ENCODE measurements around the gene COG4. TPM values are rescaled to one million over a fixed set of nuclear protein-coding genes. Genes with fewer than 3 reads are reported as not detected.

The COG4 gene
- total RNA-seq, 4 donors from 2014 or later = 71.3 to 99.0 (median 75.8) TPM

DNA sequence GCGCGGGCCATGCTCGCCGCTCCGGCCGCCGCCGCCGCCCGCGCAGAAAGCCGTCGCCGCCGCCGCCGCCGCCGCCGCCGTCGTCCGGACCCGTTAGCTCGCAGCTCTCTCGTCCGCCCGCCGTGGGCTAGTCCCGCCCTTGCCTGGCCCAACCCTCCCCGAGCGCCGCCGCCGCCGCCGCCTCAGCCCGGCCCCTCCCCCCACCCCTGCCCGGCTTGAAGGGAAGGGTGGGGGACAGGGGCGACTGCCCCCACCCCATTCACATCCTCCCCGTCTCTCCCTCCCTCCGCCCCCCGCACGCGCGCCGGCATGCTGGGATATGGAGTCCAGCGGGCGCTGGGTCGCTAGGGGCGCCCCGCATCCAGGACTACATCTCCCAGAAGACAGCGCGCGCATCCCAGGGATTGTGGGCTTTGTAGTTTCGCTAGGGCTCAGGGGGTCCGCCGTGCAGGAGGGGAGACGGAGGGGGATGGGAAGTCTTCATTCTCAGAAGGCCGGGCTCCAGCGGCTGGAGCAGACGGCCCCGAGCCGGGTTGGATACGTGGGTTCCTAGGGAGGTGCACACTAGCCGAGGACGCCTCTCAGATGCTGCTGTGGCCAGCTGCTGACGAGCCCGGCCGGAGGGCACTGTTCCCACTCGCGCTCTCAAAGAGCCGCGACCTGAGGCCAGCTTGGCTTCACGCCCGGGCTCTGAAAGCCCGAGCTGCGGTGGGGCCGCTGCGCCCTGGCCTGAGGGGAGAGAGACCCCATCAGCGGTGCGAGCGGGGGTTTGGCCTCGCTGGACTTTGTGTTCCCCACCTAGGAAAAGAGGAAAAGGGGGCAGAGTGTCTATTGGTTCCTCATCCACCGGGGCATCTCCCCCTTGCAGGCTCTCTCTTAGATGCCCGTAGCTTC lies 84.1 kb downstream of the COG4 start, which contains the start of gene ST3GAL2:
TSS of gene ST3GAL2 (minus strand) at position 132 of the 894 bp plus-strand sequence. CDS start 40,570 bp downstream, outside the sequence.
- no peak for TF ChIP-seq POLR2A (IDR thresholded peaks at IDR 0.05)
- TF ChIP-seq, protein P1, sequence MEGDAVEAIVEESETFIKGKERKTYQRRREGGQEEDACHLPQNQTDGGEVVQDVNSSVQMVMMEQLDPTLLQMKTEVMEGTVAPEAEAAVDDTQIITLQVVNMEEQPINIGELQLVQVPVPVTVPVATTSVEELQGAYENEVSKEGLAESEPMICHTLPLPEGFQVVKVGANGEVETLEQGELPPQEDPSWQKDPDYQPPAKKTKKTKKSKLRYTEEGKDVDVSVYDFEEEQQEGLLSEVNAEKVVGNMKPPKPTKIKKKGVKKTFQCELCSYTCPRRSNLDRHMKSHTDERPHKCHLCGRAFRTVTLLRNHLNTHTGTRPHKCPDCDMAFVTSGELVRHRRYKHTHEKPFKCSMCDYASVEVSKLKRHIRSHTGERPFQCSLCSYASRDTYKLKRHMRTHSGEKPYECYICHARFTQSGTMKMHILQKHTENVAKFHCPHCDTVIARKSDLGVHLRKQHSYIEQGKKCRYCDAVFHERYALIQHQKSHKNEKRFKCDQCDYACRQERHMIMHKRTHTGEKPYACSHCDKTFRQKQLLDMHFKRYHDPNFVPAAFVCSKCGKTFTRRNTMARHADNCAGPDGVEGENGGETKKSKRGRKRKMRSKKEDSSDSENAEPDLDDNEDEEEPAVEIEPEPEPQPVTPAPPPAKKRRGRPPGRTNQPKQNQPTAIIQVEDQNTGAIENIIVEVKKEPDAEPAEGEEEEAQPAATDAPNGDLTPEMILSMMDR (IDR thresholded peaks at IDR 0.05) = peak in 2 of 6 experiments; percentile 23 to 34
- Histone ChIP-seq H3K27me3 (no peaks in the 10 kb centered on the region), H3K4me1 (peaks cover 0 to 35% (median 7%) of the 10 kb centered on the region in 4 donors)

DNA sequence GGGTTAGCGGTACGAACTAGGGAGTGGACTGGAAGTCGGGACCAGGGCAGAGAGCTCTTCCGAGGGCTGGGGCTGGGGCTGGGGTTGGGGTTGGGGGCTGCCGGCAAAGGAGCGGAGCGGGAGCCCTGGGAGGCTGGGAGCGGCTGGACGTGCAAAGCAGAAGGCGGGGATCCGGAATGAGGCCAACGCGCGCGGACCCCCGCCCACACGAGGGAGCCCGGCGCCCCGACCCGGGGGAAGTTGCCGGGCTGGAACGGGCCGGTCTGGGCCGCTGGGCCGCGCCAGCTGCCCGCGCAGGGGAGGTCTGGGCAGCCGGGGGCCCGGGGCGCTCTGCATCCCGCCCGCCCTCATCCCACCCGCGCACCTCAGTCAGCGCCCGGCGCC lies 84.8 kb downstream of the COG4 start:
- H3K27me3 ChIP-seq = no peaks in the 10 kb centered on the region
- DNase-seq = peak in 1 of 3 donors; percentile 58
- H3K4me1 ChIP-seq = peaks cover 0 to 36% (median 11%) of the 10 kb centered on the region in 4 donors
- peak overlapping the region; percentile 45 to 84 (median 68) for H3K27ac ChIP-seq
- no peak for TF ChIP-seq POLR2A (IDR thresholded peaks at IDR 0.05)
- TF ChIP-seq, protein P1 (IDR thresholded peaks at IDR 0.05) = no peak
- peak overlapping the region; percentile 70 to 97 (median 80) for H3K4me3 ChIP-seq
- no peaks in the 10 kb centered on the region for H3K9me3 ChIP-seq
- H3K36me3 ChIP-seq = no peaks in the 10 kb centered on the region

More for the DNA sequence above, 84.1 kb downstream of the COG4 start, which contains the start of gene ST3GAL2:
- Histone ChIP-seq H3K9me3 (no peaks in the 10 kb centered on the region), H3K4me3 (peak within 1 kb of the TSS; percentile 70 to 97 (median 80)), H3K36me3 (no peaks in the 10 kb centered on the region), H3K27ac (peak within 1 kb of the TSS; percentile 45 to 84 (median 68))
- peak; percentile 94 to 96 (median 95) for DNase-seq

DNA sequence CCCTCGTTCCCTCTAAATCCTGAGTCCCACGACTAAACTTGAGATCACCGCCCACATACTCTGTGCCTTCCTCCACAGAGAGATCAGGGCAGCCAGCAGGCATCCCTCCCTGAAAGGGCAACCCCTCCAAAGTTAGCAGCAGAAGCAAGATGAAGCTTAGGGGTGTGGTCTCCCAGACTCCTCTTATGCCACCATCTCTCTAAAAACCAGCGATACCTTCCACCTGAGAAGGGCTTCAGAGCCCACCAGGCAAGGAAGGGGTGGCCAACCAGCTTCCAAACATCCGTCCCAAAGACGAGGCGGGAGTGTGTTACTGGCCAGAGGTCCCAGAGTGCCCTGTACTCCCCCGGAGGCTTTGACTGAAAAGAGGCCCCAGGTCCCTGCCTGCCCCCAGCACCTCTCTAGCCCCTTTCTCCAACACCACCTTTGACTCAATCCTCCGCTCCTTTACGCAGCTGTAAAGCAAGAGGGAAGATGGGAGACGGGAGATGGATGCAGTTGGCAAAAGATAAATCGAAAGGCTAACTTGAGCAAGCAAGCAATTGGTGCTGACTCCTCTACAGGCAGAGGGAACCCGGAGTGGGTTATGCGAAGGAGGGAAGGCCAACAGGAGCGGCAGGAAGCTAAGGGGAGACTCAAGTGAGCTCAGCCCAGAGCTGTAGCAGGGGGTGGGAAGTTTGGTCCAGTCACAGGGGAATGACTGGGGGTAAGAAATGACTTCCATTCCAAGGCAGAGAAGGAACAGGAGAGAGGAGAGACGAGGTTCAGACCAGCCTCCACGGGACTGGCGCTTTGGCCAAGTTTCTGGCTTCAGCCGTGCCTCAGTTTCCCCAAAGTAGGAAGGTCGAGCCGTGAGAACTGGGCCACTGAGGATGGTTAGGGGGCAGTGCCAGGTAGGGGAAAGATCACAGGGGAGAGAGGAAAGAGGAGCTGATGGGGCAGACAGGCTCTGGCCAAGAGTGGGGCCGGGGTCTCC lies 85.5 kb downstream of the COG4 start:
- DNase-seq = no peak
- Histone ChIP-seq H3K27ac (peak overlapping the region; percentile 45 to 84 (median 68)), H3K27me3 (no peaks in the 10 kb centered on the region), H3K36me3 (no peaks in the 10 kb centered on the region), H3K9me3 (no peaks in the 10 kb centered on the region), H3K4me1 (peaks cover 0 to 43% (median 18%) of the 10 kb centered on the region in 4 donors), H3K4me3 (peak overlapping the region; percentile 70 to 97 (median 80))
- TF ChIP-seq, protein P1 (IDR thresholded peaks at IDR 0.05) = no peak
- TF ChIP-seq POLR2A (IDR thresholded peaks at IDR 0.05) = no peak

- Histone ChIP-seq H3K27me3 (no peaks in the 10 kb centered on the region), H3K27ac (peak overlapping the region in 1 of 4 donors; percentile 75), H3K9me3 (no peaks in the 10 kb centered on the region), H3K36me3 (no peaks in the 10 kb centered on the region), H3K4me3 (peak overlapping the region in 1 of 4 donors; percentile 97), H3K4me1 (peaks cover 0 to 51% (median 24%) of the 10 kb centered on the region in 4 donors)
- TF ChIP-seq POLR2A (IDR thresholded peaks at IDR 0.05) = no peak
- TF ChIP-seq, protein P1 (IDR thresholded peaks at IDR 0.05) = no peak
- DNase-seq = no peak
Observed at GRCh38 chr16:70437017-70437581, 86.3 kb downstream of the COG4 start.

Data from Peyer's patch (tissue), 4 donors.